ENCODE data around the gene RBM45.

- TF ChIP-seq CTCF (conservative IDR thresholded peaks at IDR 0.05; ENCODE audit: low read depth, low read length) (no peak), EZH2 (IDR thresholded peaks at IDR 0.05; ENCODE audit: low read length, unreplicated experiment) (no peak), EZH2phosphoT487 (IDR thresholded peaks at IDR 0.05; ENCODE audit: borderline replicate concordance, low read length) (no peak)
Measured at GRCh38 chr2:178072383-178073301, 39.6 kb upstream of the RBM45 start, which contains the start of gene PDE11A.
